SK-N-MC (cell line): ENCODE results near the gene TSHZ1.

Source experiments
- DNase-seq: peaks from one replicate; pipeline ENCODE4 v3.0.0-alpha.2; 2011; ENCODE audit warnings: low read depth, low spot score
- H3K27ac ChIP-seq: fragments of 200-600 bp; sonication (generic); 2 replicates; pipeline ENCODE4 v1.5.1; 2016; ENCODE audit warnings: mixed run types
- H3K36me3 ChIP-seq: fragments of 200-600 bp; sonication (generic); 2 replicates; pipeline ENCODE4 v1.6.1; 2017; ENCODE audit warnings: antibody characterized with exemption, low read length, mixed read lengths; ENCODE audit not compliant: insufficient read depth
- H3K4me3 ChIP-seq: fragments of 200-600 bp; sonication (generic); 2 replicates; pipeline ENCODE4 v1.5.1; 2016
- H3K9ac ChIP-seq: fragments of 200-600 bp; sonication (generic); 2 replicates; pipeline ENCODE4 v1.8.0; 2017; ENCODE audit warnings: mixed run types, mixed read lengths; ENCODE audit not compliant: insufficient read length
- H3K9me3 ChIP-seq: fragments of 200-600 bp; sonication (generic); 2 replicates; pipeline ENCODE4 v1.6.1; 2017; ENCODE audit warnings: low read depth, mild to moderate bottlenecking, antibody characterized with exemption, low read length, moderate library complexity, mixed read lengths
- EZH2 ChIP-seq: fragments of 200-600 bp; sonication (generic); IDR thresholded peaks from one replicate; pipeline ENCODE4 v1.6.1; 2017; ENCODE audit warnings: antibody characterized with exemption
- FOXP2 ChIP-seq: optimal IDR thresholded peaks from 2 replicates; pipeline ENCODE3; 2011; ENCODE audit warnings: mild to moderate bottlenecking, moderate library complexity; ENCODE audit not compliant: insufficient read depth; ENCODE audit errors: extremely low read length, control extremely low read depth
- POLR2AphosphoS5 ChIP-seq: IDR thresholded peaks from 2 replicates; pipeline ENCODE4 v1.6.1; 2012; ENCODE audit warnings: mild to moderate bottlenecking, low read depth, low read length, borderline replicate concordance

The TSHZ1 gene

DNA sequence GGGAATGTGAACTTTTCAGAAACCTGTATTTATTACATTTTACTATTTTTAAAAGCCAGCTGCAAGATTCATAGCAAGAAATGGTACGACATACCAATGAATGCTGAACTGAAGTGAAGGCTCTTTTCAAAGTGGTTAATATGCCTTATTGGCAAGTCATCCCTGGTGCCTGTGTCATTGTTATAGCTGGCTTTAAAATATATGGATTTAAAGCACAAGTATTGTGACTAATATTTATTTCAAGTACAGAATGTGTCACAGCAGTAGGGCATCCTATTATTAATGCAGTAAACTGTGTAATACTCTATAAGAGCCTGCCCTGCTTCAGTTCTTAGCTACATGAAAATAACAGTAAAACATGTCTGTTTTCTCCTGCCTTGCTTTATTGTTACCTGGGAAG, 10.8 kb downstream of the TSHZ1 start:
- Histone ChIP-seq H3K9ac (no peak overlapping the region), H3K9me3 (no peaks in the 10 kb centered on the region), H3K36me3 (no peaks in the 10 kb centered on the region), H3K4me3 (no peak overlapping the region), H3K27ac (no peak overlapping the region)
- no peak for DNase-seq
- TF ChIP-seq EZH2 = no peak
- no peak for TF ChIP-seq POLR2AphosphoS5
- no peak for TF ChIP-seq FOXP2

DNA sequence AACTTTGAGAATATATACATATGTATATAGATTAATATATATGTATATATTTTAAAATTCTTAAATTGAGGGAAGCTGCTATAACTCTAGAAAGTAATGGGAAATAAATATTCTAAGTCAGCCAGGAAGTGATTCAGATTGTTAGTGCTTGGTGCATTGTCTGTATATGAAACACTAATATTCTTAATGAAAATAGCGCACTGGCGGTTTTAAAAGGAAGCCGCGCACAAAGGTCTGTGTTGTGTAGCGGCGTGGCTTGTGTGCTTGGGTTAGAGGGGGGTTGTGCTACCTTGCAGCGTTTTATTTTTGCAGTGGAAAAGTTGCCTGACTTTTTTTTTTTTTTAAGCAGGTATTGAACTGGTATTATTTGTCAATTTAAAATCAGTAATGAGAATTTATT, 11.3 kb downstream of the TSHZ1 start:
- DNase-seq = no peak
- Histone ChIP-seq H3K27ac (no peak overlapping the region), H3K36me3 (no peaks in the 10 kb centered on the region), H3K9me3 (no peaks in the 10 kb centered on the region), H3K4me3 (no peak overlapping the region), H3K9ac (no peak overlapping the region)
- TF ChIP-seq FOXP2 (no peak), EZH2 (no peak), POLR2AphosphoS5 (no peak)

DNA sequence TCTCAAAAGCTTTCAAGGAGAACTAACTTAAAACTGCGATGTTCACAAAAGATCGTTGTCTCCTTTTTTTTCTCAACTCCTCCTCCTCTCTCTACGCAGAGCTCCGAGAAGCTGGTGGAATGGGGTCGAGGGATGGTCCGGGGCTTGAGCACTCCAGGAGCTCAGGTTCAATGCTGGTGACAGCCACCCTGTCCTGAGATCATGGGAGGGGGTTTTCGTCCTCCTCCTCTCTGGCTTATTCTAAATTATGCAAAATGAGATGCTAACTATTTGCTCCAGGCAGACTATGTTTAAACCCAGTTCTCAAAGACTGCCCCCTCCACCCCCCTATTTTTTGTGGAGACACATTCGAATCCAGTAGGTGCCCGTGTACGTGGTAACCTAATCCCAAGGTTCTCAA, 11.8 kb downstream of the TSHZ1 start:
- Histone ChIP-seq H3K9me3 (no peaks in the 10 kb centered on the region), H3K9ac (no peak overlapping the region), H3K27ac (no peak overlapping the region), H3K4me3 (no peak overlapping the region), H3K36me3 (no peaks in the 10 kb centered on the region)
- DNase-seq = no peak
- TF ChIP-seq POLR2AphosphoS5 (no peak), EZH2 (no peak), FOXP2 (no peak)

DNA sequence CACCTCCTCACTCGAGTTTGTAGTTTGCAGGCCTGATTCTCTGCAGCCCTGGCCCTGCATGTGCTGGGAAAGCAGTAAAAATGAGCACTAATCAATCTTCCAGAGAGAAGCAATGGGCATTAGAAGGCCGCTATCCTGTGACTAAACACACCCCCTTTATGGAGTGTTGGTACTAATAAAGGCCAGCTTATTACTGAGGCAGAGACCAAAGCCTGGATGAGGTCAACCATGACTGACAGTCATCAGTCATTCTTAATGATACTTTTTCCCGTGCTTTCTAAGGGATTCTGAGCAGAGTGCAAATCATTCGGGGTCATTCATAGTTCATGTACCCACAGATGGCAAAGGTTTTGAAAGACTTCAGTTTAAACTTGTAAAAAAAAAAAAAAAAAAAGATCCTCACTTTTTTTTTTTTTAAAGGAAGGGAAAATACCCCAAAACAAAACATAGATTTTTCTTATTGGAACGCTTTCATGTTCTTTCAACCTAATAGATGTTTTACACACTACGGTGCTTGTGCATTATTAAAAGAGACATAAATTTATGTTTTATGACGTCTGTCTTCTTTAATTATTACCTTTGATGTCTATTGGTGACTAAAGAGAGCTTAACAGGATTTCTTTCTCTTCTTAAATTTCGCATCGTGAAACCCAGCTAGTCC, 13.2 kb downstream of the TSHZ1 start:
- TF ChIP-seq EZH2 (no peak), FOXP2 (no peak), POLR2AphosphoS5 (no peak)
- H3K9me3 ChIP-seq = no peaks in the 10 kb centered on the region
- H3K27ac ChIP-seq = no peak overlapping the region
- no peak for DNase-seq
- no peak overlapping the region for H3K4me3 ChIP-seq
- no peak overlapping the region for H3K9ac ChIP-seq
- H3K36me3 ChIP-seq = no peaks in the 10 kb centered on the region

DNA sequence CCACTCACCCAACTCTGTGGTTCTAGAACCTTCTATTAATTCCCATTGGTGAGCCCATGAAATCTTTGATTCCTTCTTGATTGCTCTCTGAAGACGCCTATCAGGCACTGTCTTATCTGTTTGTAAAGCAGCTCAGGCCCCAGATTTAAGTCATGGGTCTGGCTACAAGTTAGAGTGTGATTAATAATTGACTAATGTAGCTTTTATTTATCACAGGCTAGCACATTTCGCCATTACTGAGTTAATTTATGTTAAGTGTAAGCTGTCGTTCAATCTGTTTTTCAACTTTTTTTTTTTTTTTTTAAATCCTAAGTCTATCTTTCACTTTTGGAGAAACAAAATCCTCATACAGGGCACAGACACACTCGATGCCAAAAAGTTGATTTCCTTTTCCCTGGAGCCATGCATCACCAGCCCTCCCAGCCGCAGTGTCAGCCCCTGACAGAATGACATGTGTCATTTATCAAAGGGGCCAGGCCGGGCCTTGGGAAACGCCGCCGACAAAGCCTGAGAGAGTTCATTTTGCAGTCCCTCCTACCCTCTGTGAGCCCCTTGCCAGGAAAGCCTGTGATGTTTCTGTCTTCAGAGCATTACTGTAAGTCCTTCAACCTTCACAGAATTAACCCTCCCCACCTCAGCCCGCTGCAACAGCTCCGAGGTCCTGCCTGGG, 15.8 kb downstream of the TSHZ1 start:
- no peak for DNase-seq
- no peak for TF ChIP-seq FOXP2
- no peak for TF ChIP-seq POLR2AphosphoS5
- no peak for TF ChIP-seq EZH2
- Histone ChIP-seq H3K9me3 (no peaks in the 10 kb centered on the region), H3K9ac (no peak overlapping the region), H3K4me3 (no peak overlapping the region), H3K36me3 (no peaks in the 10 kb centered on the region), H3K27ac (no peak overlapping the region)

DNA sequence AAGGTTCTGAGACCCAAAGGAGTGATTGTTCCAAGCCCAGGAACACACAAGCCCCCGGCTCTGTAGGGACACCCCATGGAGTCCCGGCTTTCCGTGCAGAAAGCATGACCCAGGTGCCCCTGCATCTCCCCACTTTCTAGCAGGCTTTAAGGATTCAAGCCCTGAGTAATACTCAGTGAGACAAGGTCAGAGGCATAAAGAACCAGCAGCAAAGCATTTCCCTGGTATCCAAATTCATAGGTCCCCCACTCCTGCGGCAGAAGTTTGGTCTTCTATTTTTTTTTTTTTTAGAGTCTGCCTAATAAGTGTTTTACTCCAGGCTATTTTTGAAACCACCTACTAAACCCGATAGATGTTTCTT, 16.3 kb downstream of the TSHZ1 start:
- Histone ChIP-seq H3K27ac (no peak overlapping the region), H3K9ac (no peak overlapping the region), H3K9me3 (no peaks in the 10 kb centered on the region), H3K36me3 (no peaks in the 10 kb centered on the region), H3K4me3 (no peak overlapping the region)
- TF ChIP-seq FOXP2 = no peak
- no peak for TF ChIP-seq POLR2AphosphoS5
- TF ChIP-seq EZH2 = no peak
- DNase-seq = no peak

DNA sequence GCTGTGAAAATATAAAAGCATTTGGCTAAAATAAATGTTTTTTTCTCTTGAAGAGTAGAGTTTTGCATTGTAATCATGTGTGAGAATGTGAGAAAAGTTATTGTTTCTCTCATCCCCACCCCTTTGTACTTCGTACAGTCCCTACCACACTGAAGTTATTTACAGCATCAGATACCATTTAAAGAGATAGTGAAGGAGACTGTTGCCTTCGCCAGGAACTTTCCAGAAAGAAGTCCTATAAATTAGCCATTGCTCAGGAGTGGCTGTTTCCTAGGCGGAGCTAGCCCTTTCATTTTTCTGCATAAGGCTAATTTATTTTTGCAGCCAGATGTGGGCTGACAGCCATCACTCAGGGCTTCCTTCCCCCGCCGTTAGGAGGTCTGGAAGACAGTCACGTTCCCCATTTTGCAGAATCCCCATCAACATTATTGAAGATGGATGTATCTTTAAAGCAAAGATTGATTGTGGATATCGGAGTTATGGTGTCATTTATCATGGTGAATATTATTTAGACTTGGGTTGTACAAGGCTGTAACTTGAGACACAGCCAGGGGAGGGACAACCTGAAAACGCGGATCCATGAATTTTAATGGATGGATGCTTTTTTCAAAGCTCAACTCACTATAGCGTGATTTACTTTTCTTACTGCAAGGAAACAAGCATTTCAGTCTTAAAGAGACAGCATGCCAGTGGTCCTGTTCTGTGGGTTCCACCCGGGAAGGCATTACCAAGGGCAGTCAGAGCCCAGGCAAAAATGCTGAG, 17.1 kb downstream of the TSHZ1 start:
- Histone ChIP-seq H3K9me3 (no peaks in the 10 kb centered on the region), H3K36me3 (no peaks in the 10 kb centered on the region), H3K27ac (no peak overlapping the region), H3K9ac (no peak overlapping the region), H3K4me3 (no peak overlapping the region)
- DNase-seq = no peak
- TF ChIP-seq EZH2 (no peak), FOXP2 (no peak), POLR2AphosphoS5 (no peak)

DNA sequence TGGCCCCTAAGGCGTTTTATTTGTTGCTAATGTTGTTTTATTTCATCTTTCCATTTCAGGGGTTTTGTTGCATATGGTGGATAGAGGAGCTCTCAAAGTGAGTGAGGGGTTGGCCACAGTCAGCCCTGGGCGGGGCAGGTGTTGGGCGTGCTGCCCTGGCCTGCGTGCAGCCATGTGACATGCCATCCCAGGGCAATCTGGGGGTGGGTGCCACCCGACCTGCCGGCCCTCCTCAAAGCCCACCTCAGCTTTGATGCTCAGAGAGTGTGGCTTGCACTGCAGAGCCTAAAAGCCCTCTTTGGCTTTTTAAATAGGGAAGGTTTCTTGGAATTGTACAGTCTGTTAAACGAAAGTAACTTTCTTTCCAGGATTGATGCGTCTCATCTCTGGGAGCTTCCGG, 18.4 kb downstream of the TSHZ1 start:
- Histone ChIP-seq H3K9me3 (no peaks in the 10 kb centered on the region), H3K4me3 (no peak overlapping the region), H3K27ac (no peak overlapping the region), H3K36me3 (no peaks in the 10 kb centered on the region), H3K9ac (no peak overlapping the region)
- TF ChIP-seq EZH2 (no peak), POLR2AphosphoS5 (no peak), FOXP2 (no peak)
- DNase-seq = no peak

DNA sequence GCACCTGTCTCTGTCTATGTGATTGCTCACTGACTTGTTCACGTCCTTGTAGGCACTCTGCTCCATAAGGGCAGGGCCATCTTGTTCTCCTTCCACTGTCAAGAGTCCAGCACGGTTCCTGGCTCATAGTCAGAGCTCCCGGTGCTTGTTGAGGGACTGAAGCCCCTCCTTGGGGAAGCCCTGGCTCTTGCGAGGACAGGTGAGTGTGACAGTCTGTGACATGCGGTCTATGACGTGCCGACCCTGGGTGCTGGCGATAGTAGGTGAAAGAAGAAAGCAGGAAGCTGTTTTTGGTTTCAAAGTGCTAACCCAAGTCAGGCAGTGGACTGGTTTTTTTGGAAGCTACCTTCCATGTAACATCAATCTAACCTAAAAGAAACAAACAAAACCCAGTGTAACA, 18.8 kb downstream of the TSHZ1 start:
- Histone ChIP-seq H3K4me3 (no peak overlapping the region), H3K27ac (no peak overlapping the region), H3K36me3 (no peaks in the 10 kb centered on the region), H3K9ac (no peak overlapping the region), H3K9me3 (no peaks in the 10 kb centered on the region)
- no peak for TF ChIP-seq POLR2AphosphoS5
- TF ChIP-seq FOXP2 = no peak
- no peak for TF ChIP-seq EZH2
- no peak for DNase-seq
